Measurements from ENCODE around the gene RTL10.
"Not testable (repeated sequence)": the region's sequence is repeated elsewhere in the genome, so short reads cannot be mapped to it uniquely, and the experiment has no call there.

DNA sequence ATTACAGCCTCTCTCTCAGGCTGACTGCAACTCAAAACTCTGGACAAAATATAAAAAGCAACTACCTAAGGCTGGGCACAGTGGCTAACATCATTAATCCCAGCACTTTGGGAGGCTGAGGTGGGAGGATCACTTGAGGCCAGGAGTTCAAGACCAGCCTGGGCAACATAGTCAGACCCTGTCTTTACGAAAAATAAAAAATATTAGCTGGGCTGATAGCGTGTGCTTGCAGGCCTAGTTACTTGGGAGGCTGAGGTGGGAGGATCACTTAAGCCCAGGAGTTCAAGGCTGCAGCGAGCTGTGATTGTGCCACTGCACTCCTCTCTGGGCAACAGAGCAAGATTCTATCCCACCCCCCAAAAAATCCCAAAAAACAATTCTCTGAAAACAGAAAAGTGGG lies 22.7 kb downstream of the RTL10 start:
- TF ChIP-seq, protein P1, sequence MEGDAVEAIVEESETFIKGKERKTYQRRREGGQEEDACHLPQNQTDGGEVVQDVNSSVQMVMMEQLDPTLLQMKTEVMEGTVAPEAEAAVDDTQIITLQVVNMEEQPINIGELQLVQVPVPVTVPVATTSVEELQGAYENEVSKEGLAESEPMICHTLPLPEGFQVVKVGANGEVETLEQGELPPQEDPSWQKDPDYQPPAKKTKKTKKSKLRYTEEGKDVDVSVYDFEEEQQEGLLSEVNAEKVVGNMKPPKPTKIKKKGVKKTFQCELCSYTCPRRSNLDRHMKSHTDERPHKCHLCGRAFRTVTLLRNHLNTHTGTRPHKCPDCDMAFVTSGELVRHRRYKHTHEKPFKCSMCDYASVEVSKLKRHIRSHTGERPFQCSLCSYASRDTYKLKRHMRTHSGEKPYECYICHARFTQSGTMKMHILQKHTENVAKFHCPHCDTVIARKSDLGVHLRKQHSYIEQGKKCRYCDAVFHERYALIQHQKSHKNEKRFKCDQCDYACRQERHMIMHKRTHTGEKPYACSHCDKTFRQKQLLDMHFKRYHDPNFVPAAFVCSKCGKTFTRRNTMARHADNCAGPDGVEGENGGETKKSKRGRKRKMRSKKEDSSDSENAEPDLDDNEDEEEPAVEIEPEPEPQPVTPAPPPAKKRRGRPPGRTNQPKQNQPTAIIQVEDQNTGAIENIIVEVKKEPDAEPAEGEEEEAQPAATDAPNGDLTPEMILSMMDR (IDR thresholded peaks at IDR 0.05): not testable (repeated sequence)
- TF ChIP-seq, protein P2, sequence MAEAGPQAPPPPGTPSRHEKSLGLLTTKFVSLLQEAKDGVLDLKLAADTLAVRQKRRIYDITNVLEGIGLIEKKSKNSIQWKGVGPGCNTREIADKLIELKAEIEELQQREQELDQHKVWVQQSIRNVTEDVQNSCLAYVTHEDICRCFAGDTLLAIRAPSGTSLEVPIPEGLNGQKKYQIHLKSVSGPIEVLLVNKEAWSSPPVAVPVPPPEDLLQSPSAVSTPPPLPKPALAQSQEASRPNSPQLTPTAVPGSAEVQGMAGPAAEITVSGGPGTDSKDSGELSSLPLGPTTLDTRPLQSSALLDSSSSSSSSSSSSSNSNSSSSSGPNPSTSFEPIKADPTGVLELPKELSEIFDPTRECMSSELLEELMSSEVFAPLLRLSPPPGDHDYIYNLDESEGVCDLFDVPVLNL (CRISPR knock-in tag; IDR thresholded peaks at IDR 0.05; ENCODE audit: borderline replicate concordance, low read depth): not testable (repeated sequence)
- TF ChIP-seq, protein P3, sequence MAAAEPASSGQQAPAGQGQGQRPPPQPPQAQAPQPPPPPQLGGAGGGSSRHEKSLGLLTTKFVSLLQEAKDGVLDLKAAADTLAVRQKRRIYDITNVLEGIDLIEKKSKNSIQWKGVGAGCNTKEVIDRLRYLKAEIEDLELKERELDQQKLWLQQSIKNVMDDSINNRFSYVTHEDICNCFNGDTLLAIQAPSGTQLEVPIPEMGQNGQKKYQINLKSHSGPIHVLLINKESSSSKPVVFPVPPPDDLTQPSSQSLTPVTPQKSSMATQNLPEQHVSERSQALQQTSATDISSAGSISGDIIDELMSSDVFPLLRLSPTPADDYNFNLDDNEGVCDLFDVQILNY (CRISPR knock-in tag; IDR thresholded peaks at IDR 0.05): not testable (repeated sequence)
- not testable (repeated sequence) for TF ChIP-seq IRF2 (CRISPR knock-in tag; IDR thresholded peaks at IDR 0.05; ENCODE audit: borderline replicate concordance, low read depth)
